Measurements from ENCODE around the gene DNAJA3.
"Not testable (repeated sequence)": the region's sequence is repeated elsewhere in the genome, so short reads cannot be mapped to it uniquely, and the experiment has no call there.

Gene DNAJA3

GRCh38 chr16:4387781-4388180, 37.9 kb upstream of the DNAJA3 start:
- no peak for DNase-seq

GRCh38 chr16:4388271-4389021, 37.2 kb upstream of the DNAJA3 start:
- DNase-seq = no peak

DNA sequence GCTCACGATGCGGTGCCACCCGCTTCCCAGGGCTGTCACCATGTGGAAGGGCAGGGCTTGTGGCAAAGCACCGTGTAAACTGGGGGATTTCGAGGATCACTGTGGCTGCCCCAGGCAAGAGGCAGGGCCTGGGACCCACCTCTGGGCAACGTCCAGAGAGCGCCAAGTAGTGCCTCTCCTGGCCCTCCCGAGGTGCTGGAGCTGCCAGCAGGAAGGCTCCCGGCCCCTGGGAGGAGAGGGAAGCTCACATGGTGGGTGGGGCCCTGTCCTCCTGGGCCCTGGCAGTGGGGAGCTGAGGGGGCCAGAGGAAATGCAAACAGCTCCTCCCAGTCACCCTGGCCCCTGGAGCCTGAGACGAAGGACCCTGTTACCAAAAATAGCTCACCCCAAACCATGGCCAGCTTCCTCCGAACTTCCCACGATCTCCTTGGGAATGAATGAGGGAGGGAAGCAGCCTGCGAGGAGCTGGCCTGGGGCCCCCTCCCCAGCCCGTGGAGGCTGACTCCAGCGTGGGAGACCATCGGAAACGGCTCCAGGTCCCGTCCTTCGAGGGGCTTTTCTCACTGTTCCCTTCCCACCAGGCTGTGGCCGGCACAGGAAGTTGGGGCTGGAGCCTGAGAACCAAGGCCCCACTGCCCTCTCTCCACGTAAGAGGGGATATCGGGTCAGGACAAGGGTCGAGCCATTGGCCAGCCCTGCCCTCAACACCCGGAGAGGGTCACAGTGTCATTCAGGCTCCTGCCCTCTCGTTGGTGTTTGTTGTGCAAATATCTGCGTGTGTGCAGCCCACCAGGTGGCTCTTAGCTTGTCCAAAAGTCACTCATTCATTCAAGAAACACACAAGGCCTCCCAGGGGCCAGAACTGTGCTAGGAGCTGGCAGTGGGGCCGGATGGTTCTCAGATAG, 36.4 kb upstream of the DNAJA3 start:
- DNase-seq = no peak

GRCh38 chr16:4390266-4391260, 35.1 kb upstream of the DNAJA3 start:
- no peak for DNase-seq

GRCh38 chr16:4391631-4392381, 33.9 kb upstream of the DNAJA3 start:
- DNase-seq = no peak

DNA sequence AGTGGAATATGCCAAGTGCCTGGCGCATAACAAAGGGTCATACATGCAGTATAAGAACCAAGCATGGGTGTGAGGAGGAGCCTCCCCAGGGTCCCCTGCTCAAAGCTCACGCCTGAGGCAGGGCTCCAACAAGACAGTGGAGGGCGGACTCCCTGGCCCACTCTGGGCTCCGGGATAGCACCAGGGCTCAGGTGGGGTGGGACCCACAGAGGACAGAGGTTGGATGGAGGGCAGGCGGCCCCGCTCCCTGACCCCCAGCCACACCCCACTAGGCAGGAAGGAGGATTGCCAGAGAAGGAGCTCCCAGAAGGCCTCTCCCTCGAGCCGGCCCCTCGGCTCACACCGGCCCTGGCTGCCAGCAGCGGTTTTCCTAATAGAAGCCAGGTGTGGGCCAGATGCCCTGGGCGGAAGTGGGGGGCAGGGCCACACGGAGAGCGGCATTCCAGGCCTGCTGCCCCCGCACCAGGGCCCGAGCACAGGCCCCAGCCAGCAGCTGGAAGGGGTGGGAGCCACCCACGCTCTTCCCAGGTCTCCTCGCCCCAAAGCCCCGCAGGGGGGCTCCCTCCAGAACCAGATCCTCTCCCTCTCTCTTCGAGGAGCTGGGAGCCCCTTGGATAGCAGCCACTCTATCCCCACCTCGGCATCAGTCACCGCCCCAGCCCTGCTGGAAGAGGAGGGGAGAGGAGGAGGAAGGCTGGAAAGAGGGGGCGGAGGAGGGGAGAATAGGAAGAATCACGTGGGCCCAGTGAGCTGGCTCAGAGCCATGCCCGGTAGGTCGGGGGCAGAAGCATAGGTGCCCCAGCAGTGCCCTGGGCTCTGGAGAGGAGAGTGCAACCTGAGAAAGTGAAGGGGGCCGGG, 33.1 kb upstream of the DNAJA3 start:
- no peak for DNase-seq

- DNase-seq = no peak
Observed at GRCh38 chr16:4393240-4393600, 32.4 kb upstream of the DNAJA3 start.

GRCh38 chr16:4393850-4394249, 31.8 kb upstream of the DNAJA3 start:
- DNase-seq = not testable (repeated sequence)

DNA sequence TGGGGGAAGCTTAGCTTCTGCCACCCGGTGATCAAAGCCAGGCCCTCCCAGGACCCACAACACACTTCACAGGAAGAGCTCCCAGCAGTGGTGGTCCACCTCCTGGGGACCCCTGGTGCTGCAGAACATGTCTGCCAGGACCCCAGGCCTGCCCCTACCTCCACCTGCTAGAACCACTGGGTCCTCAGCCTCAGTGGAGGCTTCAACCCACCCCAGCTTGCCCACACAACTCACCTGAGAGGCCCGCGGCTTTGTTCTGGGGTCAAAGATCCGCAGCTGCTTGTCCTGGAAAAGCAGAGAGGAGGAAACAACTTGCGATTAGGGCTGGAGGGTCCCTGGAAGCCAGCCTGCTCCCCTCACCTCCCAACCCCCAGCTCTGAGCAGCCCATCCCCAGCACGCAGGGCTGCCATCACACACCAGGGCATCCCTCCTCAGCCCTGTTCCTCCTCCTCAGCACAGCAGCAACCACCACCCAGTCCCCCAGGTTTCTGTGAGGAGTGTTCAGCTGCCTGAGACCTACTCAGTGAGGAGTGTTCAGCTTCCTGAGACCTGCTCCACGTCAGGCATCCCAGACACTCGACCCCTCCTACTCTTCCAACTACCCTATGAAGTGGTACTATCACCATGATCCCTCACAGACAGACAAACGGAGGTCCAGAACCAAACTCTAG, 30.5 kb upstream of the DNAJA3 start:
- DNase-seq = no peak

- no peak for DNase-seq
Observed at GRCh38 chr16:4399001-4399730, 26.5 kb upstream of the DNAJA3 start.

DNA sequence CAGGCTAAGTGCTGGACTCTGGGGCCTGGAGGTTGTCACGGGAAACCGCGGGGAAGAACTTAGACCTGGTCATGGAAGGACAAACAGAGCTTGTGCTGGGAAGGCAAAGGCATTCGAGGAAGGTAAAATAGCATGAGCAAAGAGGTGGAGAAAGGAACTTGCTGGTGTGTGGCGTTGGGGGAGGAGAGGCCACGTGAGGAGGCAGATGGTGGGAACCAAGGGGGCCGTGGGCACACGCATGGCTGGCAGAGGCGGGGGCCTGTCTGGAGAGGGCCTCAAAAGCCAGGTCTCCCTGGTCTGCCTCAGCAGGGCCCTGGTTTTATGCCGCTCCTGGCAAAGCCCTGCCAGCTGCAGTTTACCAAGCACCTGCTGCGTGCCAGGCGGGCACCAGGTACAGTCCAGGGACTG, 24.6 kb upstream of the DNAJA3 start:
- DNase-seq = no peak

- no peak for DNase-seq
Observed at GRCh38 chr16:4401510-4401909, 24.2 kb upstream of the DNAJA3 start.

DNA sequence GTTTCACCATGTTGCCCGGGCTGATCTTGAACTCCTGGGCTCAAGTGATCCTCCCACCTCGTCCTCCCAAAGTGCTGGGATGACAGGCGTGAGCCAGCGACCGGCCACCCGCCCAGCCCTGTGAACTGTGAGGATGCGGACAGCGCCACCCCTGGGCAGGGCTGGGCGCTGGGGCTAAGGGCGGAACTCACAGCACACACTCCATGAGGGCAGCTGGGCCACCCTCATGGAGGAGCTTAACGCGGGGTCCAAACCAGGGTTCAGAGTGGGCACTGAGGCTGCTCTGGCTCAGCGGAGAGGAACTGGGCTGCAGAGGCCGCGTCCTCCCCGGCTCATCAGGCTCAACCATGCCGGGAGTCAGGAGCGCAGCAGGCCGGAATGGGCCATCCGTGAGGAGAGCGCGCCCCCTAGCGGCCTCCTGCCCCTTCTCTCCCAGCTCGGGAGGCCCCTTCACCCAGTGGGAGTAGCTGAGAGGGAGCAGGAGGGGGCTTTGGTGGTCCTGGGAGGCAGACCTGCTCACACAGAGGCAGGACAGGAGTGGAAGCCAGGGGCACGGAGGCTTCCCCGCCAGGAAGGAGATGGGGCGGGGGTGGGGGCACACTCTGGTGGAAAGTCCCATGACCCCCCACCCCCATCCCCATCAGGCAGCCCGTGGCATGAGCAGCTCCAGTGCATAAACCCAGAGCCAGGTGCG, 23.1 kb upstream of the DNAJA3 start:
- DNase-seq = peak; percentile 75

DNA sequence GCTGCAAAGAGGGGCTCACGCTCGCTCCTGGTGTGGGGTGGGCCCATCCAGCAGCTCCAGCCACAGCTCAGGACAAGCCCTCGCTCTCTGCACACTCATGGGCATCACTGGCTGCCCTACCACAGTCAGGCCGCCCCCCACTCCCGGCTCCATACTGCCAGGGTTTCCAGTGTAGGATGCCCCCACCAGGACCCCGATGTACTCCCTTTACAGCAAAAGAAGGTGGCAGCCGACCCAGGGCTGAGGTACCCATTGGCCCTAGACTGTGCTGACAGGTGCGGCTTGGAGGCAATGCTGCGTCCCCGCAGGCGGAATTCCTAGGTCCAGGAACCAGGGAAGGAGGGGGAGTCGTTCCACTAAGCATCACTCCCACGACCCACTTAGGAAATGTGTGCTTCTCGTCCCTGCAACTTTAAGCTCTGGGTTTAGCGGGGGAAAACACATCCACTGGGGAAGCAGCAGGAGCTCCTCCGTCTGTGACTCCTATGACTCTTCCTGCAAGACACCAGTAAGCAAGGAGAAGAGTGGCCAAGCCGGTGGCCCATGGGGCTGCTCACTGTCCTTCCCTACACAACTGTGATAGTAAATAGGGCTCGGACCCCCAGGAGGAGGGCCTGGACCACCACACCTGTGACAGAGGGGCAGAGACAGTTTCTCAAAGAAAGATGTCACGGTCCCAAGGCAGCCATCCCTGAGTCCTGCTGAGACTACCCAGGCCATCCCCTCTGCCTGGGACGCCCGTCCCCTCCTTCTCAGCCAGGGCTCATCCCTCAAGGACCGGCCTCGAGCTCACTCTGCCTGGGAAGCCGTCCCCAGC, 22.3 kb upstream of the DNAJA3 start:
- no peak for DNase-seq

DNA sequence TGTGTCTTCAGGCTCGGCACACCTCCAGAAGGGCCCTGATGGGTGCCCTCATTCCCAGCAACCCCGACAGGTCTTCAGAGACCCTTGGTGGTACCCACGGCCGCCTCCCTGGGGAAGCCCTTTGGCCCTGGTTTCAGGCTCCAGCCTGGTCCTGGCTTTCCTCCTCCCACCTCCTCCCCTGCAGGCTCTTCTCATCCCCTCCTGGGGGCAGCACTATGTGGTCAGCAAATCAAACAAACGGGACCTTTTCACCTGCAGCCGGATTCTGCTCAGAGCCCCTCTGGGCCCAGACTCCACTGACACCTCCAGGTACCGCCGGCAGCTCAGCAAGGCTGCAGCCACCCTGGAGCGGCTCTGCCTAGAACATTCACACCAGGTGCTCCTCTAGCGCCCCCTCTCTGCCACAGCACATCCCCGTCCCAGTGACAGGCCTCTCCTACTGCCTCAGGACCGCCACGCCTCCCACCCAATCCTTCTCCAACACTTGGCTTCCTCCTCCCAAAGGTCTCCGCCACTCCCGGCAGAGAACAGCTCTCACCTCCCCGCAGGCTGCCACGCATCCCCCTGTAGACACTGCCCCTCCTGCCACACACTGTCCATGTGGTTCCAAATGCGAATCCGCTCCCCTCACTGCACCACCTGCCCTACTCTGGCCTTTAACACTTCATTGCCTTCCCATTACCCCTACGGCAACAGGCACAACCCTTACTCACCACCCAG, 21.3 kb upstream of the DNAJA3 start:
- peak; percentile 38 for DNase-seq

- no peak for DNase-seq
Observed at GRCh38 chr16:4404967-4405696, 20.5 kb upstream of the DNAJA3 start.
